CD4-positive, alpha-beta memory T cell (primary cell): ENCODE data around the gene RIMS4. TPM values are rescaled to one million over a fixed set of nuclear protein-coding genes. Genes with fewer than 3 reads are reported as not detected.

ENCODE experiments used
- CTCF ChIA-PET: fragments of 350-600 bp; sonication (Branson Sonifier 250); formaldehyde crosslinking; loops from one replicate; lab custom pipeline; 2021; ENCODE audit warnings: inconsistent platforms; ENCODE audit not compliant: partially characterized antibody; lab: Charles Lee
- POLR2A ChIA-PET: fragments of 350-600 bp; sonication (Branson Sonifier 250); formaldehyde crosslinking; loops from one replicate; lab custom pipeline; 2021; ENCODE audit not compliant: partially characterized antibody; lab: Charles Lee
- DNase-seq, 5 donors: peaks; one replicate each; pipeline versions ENCODE4 v3.0.0 to v3.0.0-alpha.2; 2020 to 2022; ENCODE audit warnings: mixed read lengths in 1 of 5
- H3K27ac ChIP-seq: one replicate; pipeline ENCODE4 v1.7.0; 2013; ENCODE audit warnings: low read depth, low read length
- H3K27me3 ChIP-seq: 2 replicates; pipeline ENCODE4 v1.7.0; 2013; ENCODE audit warnings: mild to moderate bottlenecking, low read length, moderate library complexity; ENCODE audit not compliant: insufficient read depth
- H3K36me3 ChIP-seq: 2 replicates; pipeline ENCODE4 v1.7.0; 2013; ENCODE audit warnings: mild to moderate bottlenecking, low read length, moderate library complexity; ENCODE audit not compliant: insufficient read depth
- H3K4me1 ChIP-seq: 2 replicates; pipeline ENCODE4 v1.7.0; 2013; ENCODE audit warnings: mild to moderate bottlenecking, low read length, moderate library complexity; ENCODE audit not compliant: insufficient read depth
- H3K4me3 ChIP-seq, 2 donors: one replicate each; pipeline ENCODE4 v1.7.0; 2013; ENCODE audit warnings: low read length in 2 of 2, mild to moderate bottlenecking in 1 of 2
- H3K9me3 ChIP-seq, 2 donors: one replicate each; pipeline ENCODE4 v1.7.0; 2013; ENCODE audit warnings: low read length in 2 of 2, control low read depth in 1 of 2; ENCODE audit not compliant: control insufficient read depth in 1 of 2
- H3K27ac Mint-ChIP-seq, 7 donors: one replicate each; pipeline ENCODE4 v1.8.0; 2020 to 2021; ENCODE audit warnings: mixed read lengths in 7 of 7, mild to moderate bottlenecking in 6 of 7, inconsistent platforms in 3 of 7, moderate library complexity in 3 of 7
- H3K27me3 Mint-ChIP-seq, 2 donors: one replicate each; pipeline ENCODE4 v1.8.0; 2020 to 2021; ENCODE audit warnings: mixed read lengths in 2 of 2
- H3K36me3 Mint-ChIP-seq, 2 donors: one replicate each; pipeline ENCODE4 v1.8.0; 2020 to 2021; ENCODE audit warnings: mixed read lengths in 2 of 2, inconsistent platforms in 1 of 2, mild to moderate bottlenecking in 1 of 2
- H3K4me1 Mint-ChIP-seq, 4 donors: one replicate each; pipeline ENCODE4 v1.8.0; 2020 to 2021; ENCODE audit warnings: mixed read lengths in 4 of 4, mild to moderate bottlenecking in 1 of 4
- H3K4me3 Mint-ChIP-seq, 8 donors: one replicate each; pipeline ENCODE4 v1.8.0; 2020 to 2021; ENCODE audit warnings: mixed read lengths in 8 of 8, mild to moderate bottlenecking in 7 of 8, moderate library complexity in 6 of 8, inconsistent platforms in 3 of 8
- H3K9me3 Mint-ChIP-seq, 8 donors: one replicate each; pipeline ENCODE4 v1.8.0; 2020 to 2021; ENCODE audit warnings: mixed read lengths in 8 of 8, mild to moderate bottlenecking in 5 of 8, inconsistent platforms in 3 of 8, moderate library complexity in 1 of 8
- intact Hi-C: fragments of 100-400 bp; cut with micrococcal nuclease; formaldehyde crosslinking; loops from one replicate; pipeline ENCODE4 v1.15.1; 2023
- polyA plus RNA-seq, 2 donors: library from polyadenylated mRNA; unstranded; fragments of 300-500 nt; fragmentation: Illumina TruSeq; gene quantifications; one replicate each; pipeline ENCODE4 v1.2.3, GENCODE V29; 2021
- total RNA-seq, 2 experiments: library from RNA; stranded (reverse); gene quantifications; one replicate each; pipeline ENCODE4 v1.2.3, GENCODE V29; 2021

The RIMS4 gene
- total and polyA plus RNA-seq, 4 experiments from 2014 or later, result not detected

DNA sequence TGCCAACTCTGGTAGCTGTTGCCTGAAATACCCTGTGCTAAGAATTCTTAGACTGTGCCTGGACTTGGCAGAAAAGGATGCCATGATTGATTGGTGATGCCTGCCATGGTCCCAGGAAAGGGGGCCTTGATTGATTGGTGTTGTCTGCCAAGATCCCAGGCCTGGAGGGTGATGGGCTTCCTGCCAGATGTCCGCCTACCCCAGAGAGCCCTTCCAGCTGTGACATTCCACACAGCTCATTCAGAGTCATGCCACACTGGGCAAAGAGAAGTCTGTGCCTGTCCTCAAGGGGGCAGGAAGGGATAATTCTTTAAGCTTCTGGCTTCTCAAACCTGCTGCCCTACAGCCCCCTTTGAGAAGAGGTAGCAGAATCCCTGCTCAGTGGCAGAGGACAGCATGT is 24.6 kb downstream of the RIMS4 start:
- intact Hi-C loops, result no loop called here
- no peak for DNase-seq
- H3K27ac ChIP-seq, result no peak overlapping the region
- no peaks in the 10 kb centered on the region for H3K4me1 Mint-ChIP-seq
- no peak overlapping the region for H3K4me3 ChIP-seq
- POLR2A ChIA-PET, result no interaction called here
- H3K27ac Mint-ChIP-seq, result no peak overlapping the region
- H3K9me3 ChIP-seq, result no peaks in the 10 kb centered on the region
- peaks cover 19 to 32% of the 10 kb centered on the region in 2 donors for H3K27me3 Mint-ChIP-seq
- H3K4me3 Mint-ChIP-seq, result no peak overlapping the region
- H3K9me3 Mint-ChIP-seq, result no peaks in the 10 kb centered on the region
- CTCF ChIA-PET, result interaction anchor here (1.5 kb wide), 1 partner anchor 81 kb away, joined by 4 read pairs; no protein-coding TSS in a partner anchor
- no peaks in the 10 kb centered on the region for H3K4me1 ChIP-seq
- no peaks in the 10 kb centered on the region for H3K36me3 ChIP-seq
- no peaks in the 10 kb centered on the region for H3K27me3 ChIP-seq
- H3K36me3 Mint-ChIP-seq, result no peaks in the 10 kb centered on the region

DNA sequence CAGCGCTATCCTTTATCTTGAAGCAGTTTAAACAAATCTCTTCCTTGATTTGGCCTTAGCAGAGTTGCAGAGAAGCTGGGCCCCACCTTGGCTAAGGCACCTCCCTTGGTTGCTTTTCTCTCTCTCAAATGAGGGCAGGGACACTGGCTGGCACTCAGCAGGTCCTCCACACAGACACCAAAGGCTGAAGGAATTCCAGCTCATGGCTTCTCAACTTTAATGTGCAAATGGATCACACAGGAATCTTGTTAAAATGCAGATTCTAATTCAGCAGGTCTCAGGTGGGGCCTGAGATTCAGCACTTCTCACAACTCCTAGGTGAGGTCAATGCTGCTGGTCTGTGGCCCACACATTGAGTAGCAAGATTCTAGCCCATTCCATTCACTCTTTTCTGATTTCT is 25.7 kb downstream of the RIMS4 start:
- H3K27ac Mint-ChIP-seq, result no peak overlapping the region
- Histone ChIP-seq H3K27ac (no peak overlapping the region), H3K4me3 (no peak overlapping the region), H3K4me1 (no peaks in the 10 kb centered on the region), H3K9me3 (no peaks in the 10 kb centered on the region), H3K36me3 (no peaks in the 10 kb centered on the region), H3K27me3 (no peaks in the 10 kb centered on the region)
- no peak overlapping the region for H3K4me3 Mint-ChIP-seq
- intact Hi-C loops, result no loop called here
- ChIA-PET CTCF (interaction anchor here (1.5 kb wide), 1 partner anchor 82 kb away, joined by 4 read pairs; no protein-coding TSS in a partner anchor), POLR2A (no interaction called here)
- H3K9me3 Mint-ChIP-seq, result peaks cover 0 to under 1% (median 0%) of the 10 kb centered on the region in 8 donors
- no peak for DNase-seq
- no peaks in the 10 kb centered on the region for H3K4me1 Mint-ChIP-seq
- peaks cover 17 to 38% of the 10 kb centered on the region in 2 donors for H3K27me3 Mint-ChIP-seq
- no peaks in the 10 kb centered on the region for H3K36me3 Mint-ChIP-seq

DNA sequence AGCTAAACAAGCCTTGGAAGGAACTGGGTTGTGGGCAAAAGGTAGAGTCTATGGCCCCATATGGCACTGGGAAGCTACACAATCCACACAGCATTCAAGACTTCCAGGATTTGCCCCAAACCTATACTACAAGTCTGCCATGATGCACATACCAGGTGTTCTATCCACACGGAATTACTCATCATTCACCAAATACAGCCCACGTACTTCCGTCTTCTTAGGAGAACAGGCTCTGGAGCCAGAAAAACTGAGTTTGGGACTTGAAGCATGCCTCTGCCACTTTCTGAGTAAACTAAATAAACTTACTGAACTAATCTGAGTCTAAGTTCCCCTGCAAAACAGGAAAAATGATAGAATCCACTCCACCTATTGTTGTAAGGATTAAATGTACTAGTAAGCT is 28.6 kb downstream of the RIMS4 start:
- Mint-ChIP-seq H3K36me3 (no peaks in the 10 kb centered on the region), H3K4me1 (no peaks in the 10 kb centered on the region), H3K27me3 (peaks cover 12 to 29% of the 10 kb centered on the region in 2 donors), H3K27ac (no peak overlapping the region), H3K4me3 (no peak overlapping the region), H3K9me3 (peaks cover 0 to 3% (median 0%) of the 10 kb centered on the region in 8 donors)
- POLR2A ChIA-PET, result no interaction called here
- intact Hi-C loops, result no loop called here
- no peak for DNase-seq
- no peaks in the 10 kb centered on the region for H3K4me1 ChIP-seq
- H3K9me3 ChIP-seq, result no peaks in the 10 kb centered on the region
- no peak overlapping the region for H3K4me3 ChIP-seq
- H3K27me3 ChIP-seq, result no peaks in the 10 kb centered on the region
- H3K27ac ChIP-seq, result no peak overlapping the region
- CTCF ChIA-PET, result no interaction called here
- H3K36me3 ChIP-seq, result no peaks in the 10 kb centered on the region

- ChIA-PET CTCF (no interaction called here), POLR2A (no interaction called here)
- H3K9me3 ChIP-seq, result no peaks in the 10 kb centered on the region
- no peak overlapping the region for H3K27ac ChIP-seq
- H3K9me3 Mint-ChIP-seq, result peaks cover 0 to 3% (median 0%) of the 10 kb centered on the region in 8 donors
- no peaks in the 10 kb centered on the region for H3K27me3 ChIP-seq
- H3K4me1 ChIP-seq, result no peaks in the 10 kb centered on the region
- no peaks in the 10 kb centered on the region for H3K36me3 Mint-ChIP-seq
- intact Hi-C loops, result no loop called here
- peaks cover 11 to 26% of the 10 kb centered on the region in 2 donors for H3K27me3 Mint-ChIP-seq
- no peak overlapping the region for H3K27ac Mint-ChIP-seq
- H3K4me1 Mint-ChIP-seq, result no peaks in the 10 kb centered on the region
- DNase-seq, result no peak
- no peak overlapping the region for H3K4me3 ChIP-seq
- H3K4me3 Mint-ChIP-seq, result no peak overlapping the region
- no peaks in the 10 kb centered on the region for H3K36me3 ChIP-seq
These were observed 29.2 kb downstream of the RIMS4 start for GRCh38 chr20:44781118-44781517.

DNA sequence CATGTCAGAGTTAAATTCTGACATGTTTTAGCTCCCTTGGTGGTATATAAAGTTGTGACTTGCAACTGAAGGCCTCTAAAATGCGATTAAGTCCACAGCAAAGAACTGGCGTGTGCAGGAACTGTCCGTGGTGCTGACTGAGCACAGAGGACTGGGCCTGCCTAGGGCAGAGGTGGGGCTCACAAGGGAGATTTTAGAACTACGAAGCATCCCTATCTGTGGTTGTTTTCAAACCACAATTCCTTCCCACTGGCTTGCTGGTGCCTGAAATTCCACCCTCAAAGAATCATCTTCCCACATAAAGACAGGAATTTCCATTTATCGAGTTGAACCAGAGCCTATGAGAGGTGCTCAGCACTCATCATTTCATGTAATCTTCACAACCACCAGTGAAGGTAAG is 30.1 kb downstream of the RIMS4 start:
- Mint-ChIP-seq H3K27me3 (peaks cover 11 to 27% of the 10 kb centered on the region in 2 donors), H3K4me3 (no peak overlapping the region), H3K27ac (no peak overlapping the region), H3K36me3 (no peaks in the 10 kb centered on the region), H3K9me3 (peaks cover 0 to 3% (median 0%) of the 10 kb centered on the region in 8 donors), H3K4me1 (no peaks in the 10 kb centered on the region)
- POLR2A ChIA-PET, result no interaction called here
- CTCF ChIA-PET, result no interaction called here
- intact Hi-C loops, result no loop called here
- peak in 4 of 5 donors; percentile 8 to 18 (median 15) for DNase-seq
- no peaks in the 10 kb centered on the region for H3K9me3 ChIP-seq
- no peaks in the 10 kb centered on the region for H3K36me3 ChIP-seq
- no peak overlapping the region for H3K27ac ChIP-seq
- no peaks in the 10 kb centered on the region for H3K27me3 ChIP-seq
- no peak overlapping the region for H3K4me3 ChIP-seq
- no peaks in the 10 kb centered on the region for H3K4me1 ChIP-seq

- no peak overlapping the region for H3K4me3 Mint-ChIP-seq
- Histone ChIP-seq H3K4me3 (no peak overlapping the region), H3K27ac (no peak overlapping the region), H3K27me3 (no peaks in the 10 kb centered on the region), H3K4me1 (no peaks in the 10 kb centered on the region), H3K9me3 (no peaks in the 10 kb centered on the region), H3K36me3 (no peaks in the 10 kb centered on the region)
- intact Hi-C loops, result no loop called here
- H3K27ac Mint-ChIP-seq, result no peak overlapping the region
- ChIA-PET POLR2A (no interaction called here), CTCF (no interaction called here)
- peaks cover 0 to 3% (median 0%) of the 10 kb centered on the region in 8 donors for H3K9me3 Mint-ChIP-seq
- no peaks in the 10 kb centered on the region for H3K4me1 Mint-ChIP-seq
- no peak for DNase-seq
- peaks cover 11 to 21% of the 10 kb centered on the region in 2 donors for H3K27me3 Mint-ChIP-seq
- no peaks in the 10 kb centered on the region for H3K36me3 Mint-ChIP-seq
These were observed 33.4 kb downstream of the RIMS4 start for GRCh38 chr20:44776980-44777379.

DNA sequence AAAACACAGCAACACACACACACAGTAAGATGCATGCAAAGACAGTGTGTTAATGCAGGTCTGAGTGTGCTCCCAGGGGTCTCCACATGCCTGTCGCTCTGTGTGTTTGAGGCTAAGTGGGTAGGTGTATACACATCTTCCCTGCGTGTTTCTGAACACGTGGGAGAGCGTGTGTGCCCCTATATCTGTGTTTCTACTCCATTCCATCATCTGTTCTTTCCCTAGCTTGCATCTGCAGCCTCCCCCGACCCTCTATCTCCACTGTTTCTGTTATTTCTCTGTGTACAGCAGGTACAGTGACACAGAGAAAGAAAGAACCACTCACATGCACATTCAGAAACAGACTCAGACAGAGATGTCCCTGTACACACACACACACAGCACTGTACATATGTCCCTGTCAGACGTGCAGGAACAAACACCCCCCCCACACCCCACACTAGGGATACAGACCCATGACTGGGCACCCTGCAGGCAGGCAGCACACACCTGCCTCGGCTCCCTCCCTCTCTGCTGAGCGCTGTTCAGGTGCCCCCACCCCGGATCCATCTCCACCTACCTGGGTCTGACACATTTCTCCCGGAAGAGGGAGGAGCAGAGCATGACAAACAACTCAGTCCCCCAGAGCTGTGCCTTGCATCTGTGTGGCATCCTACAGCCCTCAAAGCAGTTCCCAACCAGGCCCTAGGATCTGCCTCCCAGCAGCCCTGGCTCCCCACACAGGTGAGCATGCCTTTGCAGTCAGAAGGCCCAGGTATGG is 37.1 kb downstream of the RIMS4 start:
- peaks cover 3% of the 10 kb centered on the region for H3K27me3 ChIP-seq
- H3K4me3 ChIP-seq, result no peak overlapping the region
- ChIA-PET POLR2A (no interaction called here), CTCF (no interaction called here)
- H3K9me3 ChIP-seq, result no peaks in the 10 kb centered on the region
- H3K27ac ChIP-seq, result no peak overlapping the region
- peaks cover 0 to 3% (median 0%) of the 10 kb centered on the region in 4 donors for H3K4me1 Mint-ChIP-seq
- H3K36me3 ChIP-seq, result no peaks in the 10 kb centered on the region
- no peaks in the 10 kb centered on the region for H3K4me1 ChIP-seq
- no peak overlapping the region for H3K27ac Mint-ChIP-seq
- H3K36me3 Mint-ChIP-seq, result no peaks in the 10 kb centered on the region
- H3K9me3 Mint-ChIP-seq, result peaks cover 0 to 3% (median 0%) of the 10 kb centered on the region in 8 donors
- peaks cover 16 to 33% of the 10 kb centered on the region in 2 donors for H3K27me3 Mint-ChIP-seq
- H3K4me3 Mint-ChIP-seq, result no peak overlapping the region
- DNase-seq, result no peak
- intact Hi-C loops, result no loop called here
